Activated T-cell treated with anti-CD3 and anti-CD28 coated beads for 48 hours (primary cell): ENCODE results near the gene MRPL45.
A peak's percentile ranks its signal among the peaks of the same experiment; 100 is the strongest.

Experiments used
- DNase-seq: peaks from one replicate; pipeline ENCODE4 v3.0.0-alpha.2; 2020; ENCODE audit warnings: low read depth

Gene MRPL45

DNA sequence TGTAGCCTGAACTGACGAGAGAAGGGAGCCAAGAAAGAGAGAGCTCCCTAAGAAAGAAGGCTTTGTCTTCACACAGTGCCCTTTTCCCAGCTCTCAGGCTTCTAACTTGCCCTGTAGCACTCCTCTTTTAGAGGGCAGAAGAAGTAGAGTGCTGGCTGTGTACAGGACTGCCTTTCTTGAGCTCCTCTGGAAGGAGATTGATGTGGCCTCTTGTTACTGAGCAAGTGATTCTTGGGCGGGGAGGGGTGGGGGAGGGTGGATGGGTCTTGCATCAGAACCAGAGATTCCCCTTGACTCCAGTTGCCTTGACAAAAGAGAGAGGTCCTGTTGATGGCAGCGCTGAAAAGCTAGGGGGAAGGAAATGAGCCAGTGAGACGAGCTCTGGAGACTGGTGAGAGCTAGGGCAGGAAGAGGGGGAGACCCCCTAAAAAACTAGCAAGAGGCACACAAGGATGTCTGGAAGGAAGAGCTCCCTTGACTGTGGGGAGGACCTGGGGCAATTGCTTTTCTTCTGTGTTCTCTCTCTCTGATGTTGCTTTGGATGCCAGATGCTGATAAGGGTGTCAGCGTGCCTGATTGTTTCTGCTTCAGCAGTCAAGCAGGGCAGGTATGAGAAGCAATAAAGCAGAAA, 28.4 kb downstream of the MRPL45 start:
- DNase-seq: no peak

DNA sequence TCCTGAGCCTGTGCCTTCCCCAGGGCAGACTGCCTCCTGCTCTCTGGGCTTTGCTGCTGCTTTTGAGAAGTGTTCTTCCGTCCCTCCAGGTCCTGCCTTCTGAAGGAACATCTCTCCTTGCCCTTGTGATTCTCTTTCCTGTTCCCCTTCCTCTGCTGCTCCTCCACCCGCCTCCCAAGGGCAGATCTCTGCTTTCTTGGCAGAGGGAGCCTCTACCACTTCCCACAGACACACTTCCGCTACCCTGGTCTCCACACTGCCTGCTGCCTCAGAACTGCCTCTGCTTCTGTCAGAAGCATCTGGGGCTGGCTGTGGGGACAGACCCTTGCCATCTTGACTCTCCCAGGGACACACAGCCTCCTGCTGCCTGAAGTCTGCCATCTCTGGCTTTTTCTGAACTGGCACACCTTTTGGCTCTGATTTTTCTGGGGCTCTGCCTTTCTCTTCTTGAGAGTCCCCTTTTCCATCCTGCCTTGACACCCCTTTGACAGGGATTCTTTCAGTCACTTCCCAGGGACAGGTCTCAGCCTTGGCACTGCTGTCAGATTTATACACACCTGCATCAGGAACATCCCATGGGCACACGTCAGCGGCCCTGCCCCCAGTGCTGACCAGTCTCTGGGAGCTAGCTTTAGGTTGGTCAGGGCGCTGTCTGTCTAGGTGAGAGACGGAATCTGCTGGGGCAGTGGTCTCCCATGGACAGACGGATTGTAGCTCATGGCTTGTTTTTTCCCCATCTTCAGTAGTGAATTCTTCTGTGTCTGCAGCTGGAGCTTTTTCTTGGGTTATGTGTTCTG, 30.2 kb downstream of the MRPL45 start:
- no peak for DNase-seq

DNA sequence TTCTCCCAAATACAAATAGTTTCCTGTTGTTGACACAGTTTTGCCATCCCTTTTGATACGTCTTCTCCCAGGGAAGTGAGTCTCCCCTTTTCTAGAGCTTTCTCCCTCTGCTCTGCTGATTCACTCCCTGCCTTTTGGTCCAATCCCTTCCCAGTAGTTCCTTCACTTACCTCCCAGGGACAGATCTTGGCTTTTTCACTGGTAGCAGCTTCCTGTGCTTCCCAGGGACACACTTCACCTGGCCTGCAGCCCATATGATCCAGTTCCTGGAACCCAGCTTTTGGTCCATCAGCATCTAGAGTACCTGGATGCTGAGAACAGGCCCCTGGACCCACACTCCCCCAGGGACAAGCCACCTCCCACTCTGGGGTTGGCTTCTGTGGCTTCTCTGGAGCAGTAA, 31.0 kb downstream of the MRPL45 start:
- no peak for DNase-seq

DNA sequence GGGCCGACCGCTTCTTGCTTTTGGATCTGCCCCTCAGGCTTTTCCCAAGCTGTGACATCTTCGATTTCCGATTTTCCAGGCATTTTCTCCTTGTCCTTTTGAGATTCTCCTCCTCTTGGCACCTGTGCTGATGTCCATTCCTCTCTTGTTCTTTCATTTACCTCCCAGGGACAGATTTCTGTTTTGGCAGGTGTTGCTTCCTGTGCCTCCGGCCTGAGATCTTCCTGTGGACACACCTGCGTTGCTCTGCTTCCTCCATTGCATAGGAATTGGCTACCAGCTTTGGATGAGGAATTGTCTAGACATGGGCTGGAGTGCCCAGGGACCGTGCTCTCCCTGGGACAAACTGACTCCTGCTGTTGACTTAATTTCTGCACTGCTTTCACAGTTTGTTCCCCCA, 31.7 kb downstream of the MRPL45 start:
- DNase-seq: no peak

DNA sequence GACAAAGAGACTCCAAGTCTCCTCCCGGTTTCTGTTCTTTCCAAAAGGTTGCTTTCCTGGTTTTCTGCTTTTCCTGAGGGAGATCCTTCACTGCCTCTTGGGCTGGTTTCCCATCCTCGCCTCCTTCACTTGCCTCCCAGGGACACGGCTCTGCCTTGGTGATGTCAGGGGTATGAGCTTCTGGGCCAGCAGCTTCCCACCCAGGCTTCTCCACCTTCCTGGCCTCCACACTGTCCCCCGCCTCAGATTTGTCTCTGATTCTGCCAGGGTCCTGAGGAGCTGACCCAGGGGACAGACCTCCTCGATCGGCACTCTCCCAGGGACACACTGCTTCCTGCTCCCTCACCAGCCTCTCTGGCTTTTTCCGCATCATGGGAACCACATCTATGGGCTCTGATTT, 32.3 kb downstream of the MRPL45 start:
- no peak for DNase-seq

DNA sequence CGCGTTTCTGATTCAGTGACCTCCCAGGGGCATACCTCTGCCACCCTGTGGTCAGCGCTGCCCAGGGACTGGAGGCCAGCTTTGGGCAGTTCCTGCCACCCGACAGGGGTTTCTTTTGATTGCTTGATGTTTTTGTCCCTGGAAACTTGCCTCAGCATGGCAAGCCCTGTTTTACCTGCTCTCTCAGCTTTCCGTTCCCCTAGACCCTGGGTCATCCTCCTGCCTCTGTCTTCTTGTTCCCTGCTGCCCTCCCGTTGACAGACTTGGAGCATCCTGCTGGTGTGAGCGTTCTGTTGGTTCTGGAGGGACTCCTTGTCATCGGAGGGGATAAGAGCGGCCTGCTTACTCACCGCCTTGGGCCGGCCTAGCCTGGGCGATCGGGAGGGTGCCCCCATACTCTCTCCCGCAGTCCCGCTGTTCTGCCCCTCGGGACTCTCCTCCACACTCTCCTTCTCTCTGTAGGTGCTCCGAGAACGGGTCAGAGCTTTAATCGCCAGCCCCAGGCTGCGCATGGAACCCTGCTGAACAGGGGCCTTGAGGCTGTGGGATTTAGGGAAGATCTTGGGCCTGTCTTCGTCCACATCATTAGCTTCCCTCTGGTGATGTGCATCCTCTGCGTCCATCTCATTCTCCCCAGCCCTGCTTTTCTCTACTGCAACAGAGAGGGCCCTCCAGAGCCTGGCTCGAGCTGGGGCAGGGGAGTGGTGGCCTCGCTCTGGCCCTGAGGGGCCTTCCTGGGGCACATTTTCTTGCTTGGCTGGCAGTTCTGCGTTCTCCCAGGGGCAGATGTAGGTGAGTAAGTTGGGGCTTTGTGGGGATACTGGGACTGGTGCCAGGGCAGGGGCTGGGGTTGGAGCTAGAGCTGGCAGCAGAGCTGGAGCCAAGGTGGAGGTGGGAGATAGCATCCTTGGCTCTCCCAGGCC, 33.1 kb downstream of the MRPL45 start:
- DNase-seq: no peak

DNA sequence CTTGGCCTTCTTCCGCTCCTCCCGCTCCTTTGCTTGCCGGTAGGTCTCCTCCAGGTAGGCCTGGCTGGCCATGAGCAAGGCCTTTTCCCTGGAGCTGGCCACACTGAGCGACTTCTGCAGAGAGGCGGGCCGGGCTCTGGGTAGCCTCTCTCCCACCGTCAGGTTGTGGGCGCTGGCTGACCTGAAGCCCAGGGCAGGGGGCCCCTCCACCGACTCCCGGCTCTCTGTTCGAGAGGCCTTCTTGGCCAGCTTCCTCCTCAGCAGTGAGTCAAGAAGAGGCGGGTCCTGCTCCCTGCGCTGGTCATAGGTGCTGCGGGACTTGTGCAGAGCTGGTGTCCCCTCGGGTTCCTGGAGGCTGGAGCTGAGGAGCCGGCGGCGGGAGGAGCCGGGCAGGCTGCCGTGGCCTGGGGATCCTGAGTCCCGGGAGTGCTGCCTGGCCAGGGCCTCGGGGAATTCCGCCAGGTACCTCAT, 34.0 kb downstream of the MRPL45 start:
- no peak for DNase-seq

DNA sequence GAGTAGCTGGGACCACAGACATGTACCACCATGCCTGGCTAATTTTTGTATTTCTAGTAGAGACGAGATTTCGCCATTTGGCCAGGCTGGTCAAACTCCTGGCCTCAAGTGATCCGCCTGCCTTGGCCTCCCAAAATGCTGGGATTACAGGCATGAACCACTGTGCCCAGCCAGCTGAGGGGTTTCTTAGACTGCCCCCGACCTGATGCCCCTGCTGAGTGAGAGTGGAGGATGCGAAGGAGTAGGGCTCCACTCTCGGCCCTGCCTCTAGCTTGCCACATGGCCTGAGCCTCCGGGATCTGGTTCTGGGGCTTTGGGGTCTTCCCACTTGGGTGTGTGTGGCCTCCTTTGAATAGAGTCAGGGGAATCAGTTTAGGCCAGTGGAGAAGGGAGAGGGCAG, 35.8 kb downstream of the MRPL45 start:
- DNase-seq: no peak

DNA sequence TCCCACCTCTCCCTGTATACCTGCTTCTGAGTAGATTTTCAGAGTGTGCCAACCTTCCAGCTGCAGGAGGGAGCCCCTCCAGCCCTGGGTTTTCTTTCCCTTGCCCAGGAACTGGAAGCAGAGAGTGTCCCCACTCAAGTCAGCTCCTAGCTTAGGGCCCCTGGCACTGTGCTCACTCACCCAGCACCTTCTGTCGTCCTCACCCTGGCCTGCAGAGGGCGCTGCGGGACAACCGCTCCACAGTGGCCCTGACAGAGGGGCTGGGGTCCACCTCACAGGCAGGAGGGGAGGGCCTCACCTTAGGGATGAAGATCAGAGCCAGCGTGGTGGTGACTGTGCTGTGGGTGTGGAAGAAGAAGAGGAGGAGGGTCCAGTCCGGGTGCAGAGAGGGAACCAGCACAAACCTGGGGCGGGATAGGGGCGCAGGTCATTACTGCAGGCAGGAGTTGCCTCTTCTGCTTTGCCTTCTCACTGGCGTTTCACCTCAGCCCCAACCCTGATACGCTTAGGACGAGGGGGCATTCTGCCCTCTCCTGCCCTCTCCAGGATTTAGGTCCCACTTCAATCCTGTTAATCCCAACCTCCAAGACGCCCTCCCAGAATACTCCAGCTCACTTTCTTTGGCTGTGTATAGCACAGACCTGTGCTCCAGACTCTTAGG, 36.8 kb downstream of the MRPL45 start:
- DNase-seq: peak; percentile 49

DNA sequence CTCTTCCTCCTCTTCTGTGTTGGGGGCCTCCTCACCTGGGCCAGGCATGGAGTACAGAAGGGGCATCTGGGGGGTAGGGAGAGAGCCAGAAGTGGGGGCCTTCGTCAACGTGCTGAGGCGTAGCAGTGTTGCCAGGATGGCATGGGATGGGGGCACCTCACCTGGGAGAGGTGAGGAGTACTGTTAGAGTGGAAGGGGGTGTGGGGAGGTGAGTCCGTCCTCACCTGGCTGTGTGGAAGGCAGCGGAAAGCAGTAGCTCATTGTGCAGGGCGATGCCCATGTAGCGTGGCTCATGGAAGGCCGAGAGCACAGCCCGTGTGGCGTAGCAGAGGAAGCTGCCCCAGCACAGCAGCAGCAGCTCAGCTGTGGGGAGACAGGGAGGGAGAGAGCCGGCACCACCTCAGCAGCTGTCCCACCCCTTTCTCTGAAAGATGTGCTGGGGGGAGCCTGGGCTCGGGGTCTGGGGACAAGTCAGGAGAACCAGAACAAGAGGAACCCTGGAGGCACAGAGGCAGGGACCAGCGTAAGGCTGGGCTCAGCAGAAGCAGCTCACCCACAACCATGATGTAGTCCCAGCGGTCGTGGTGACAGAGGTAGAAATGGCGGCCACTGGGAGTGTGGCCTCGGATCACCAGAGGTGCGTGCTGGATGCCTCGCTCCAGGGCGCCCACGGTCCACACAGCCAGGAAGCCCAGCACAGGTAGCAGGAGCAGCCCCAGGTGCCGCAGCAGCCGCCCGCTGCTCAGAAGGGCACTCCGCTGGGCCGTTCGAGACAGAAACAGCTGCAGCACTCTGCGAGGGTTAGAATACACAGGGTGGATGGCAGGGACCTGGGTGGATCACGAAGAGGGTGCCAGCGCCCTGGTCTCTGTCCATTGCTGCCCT, 37.8 kb downstream of the MRPL45 start:
- DNase-seq: no peak

DNA sequence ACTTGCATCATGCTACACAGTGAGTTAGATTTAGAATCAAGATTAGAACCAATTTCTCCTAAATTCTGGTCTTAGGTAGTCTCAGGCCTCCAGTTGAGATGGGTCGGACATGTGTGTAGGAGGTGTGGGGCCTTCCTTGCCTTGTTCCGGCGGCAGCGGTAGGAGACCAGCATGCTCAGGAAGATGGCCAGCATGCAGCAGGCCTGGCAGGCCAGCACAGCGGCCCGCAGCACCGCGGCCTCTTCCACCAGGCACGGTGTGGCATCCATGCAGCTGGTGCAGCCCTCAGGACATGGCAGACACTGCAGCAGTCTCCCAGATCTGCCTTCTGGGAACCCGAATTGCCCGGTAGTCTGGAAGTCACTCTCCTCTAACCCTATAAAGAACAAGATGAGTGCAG, 39.9 kb downstream of the MRPL45 start:
- DNase-seq: no peak

DNA sequence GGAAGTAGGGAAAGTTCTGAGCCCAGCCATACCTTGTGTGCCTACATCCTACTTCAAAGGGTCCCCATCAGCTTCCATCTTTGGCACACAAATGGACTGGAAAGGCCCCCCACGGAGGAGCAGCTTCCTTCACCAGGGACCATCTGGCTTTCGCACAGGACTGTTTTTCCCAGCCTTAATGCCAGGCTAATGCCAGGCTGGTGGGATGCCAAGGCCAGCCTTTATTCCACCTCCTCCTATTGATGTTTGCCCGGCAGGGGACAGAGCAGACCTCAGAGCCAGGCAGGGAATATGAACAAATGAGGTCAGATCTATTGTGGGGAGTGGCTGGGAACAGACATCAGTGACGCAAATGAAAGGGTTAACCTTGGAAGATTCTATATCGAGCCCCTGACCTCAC, 41.1 kb downstream of the MRPL45 start:
- DNase-seq: no peak

DNA sequence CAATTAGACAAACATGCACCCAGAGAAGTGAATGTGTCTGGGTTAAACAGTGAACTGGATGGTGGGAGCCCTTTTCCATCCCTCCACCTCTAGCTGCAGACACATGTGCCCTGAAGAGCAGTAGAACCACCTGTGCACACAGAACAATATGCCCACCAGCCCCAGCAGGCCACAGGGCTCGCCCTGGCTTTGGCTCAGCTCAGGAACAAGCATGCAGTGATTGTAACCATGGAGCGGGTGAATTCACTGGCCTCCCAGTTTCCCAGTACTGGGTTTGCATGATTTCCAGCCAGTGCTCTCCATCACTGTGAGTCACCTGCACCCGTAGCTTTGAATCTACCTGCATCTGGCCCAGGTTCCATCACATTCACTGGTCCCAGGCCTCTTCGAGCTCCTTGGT, 41.6 kb downstream of the MRPL45 start:
- DNase-seq: no peak

DNA sequence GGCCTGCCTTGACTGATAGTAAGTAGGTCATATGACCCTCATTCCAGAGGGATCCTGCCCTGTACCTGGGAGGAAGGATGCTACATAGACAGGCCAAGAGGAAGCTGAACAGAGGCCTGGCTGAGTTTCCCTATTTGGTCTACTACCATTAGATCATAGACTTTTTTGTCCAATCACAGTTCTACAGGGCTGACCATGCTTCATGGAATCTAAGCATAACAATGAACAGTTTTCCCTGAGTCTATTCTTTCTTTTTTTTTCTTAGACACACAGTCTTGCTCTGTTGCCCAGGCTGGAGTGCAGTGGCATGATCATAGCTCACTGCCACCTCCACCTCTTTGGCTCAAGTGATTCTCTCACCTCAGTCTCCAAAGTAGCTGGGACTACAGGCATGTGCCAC, 42.9 kb downstream of the MRPL45 start:
- DNase-seq: no peak

DNA sequence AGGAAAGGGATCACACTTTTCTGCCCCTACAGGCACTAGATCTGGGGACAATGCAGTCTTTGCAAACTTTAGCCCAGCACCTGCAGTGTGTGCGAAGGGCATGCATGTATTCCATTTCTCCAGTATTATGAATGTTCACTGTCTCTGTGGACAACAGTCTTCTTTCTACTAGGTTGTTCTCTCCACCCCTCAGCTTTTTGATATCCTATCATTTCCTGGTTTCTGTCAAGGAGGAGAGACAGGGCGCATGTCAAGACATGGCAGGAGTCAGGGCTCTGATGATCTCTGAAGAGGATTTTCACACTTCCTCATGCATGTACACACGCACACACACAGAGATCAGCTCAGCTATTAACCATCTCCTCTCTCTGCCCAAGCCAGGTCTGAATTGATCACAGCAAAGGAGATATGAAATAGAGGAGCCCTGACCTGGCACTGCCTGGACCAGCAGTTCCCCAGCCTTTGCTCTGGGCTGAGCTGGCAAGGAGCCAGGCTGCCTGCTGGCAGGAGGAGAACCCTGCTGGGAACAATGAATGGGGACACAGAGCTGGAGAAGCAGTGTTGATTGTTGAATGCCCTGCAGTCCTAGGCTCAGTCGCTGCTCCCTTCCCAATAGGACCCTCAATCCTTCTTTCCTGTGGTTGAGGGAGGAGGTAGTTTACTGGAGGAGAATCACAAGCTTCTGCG, 44.2 kb downstream of the MRPL45 start:
- no peak for DNase-seq

DNA sequence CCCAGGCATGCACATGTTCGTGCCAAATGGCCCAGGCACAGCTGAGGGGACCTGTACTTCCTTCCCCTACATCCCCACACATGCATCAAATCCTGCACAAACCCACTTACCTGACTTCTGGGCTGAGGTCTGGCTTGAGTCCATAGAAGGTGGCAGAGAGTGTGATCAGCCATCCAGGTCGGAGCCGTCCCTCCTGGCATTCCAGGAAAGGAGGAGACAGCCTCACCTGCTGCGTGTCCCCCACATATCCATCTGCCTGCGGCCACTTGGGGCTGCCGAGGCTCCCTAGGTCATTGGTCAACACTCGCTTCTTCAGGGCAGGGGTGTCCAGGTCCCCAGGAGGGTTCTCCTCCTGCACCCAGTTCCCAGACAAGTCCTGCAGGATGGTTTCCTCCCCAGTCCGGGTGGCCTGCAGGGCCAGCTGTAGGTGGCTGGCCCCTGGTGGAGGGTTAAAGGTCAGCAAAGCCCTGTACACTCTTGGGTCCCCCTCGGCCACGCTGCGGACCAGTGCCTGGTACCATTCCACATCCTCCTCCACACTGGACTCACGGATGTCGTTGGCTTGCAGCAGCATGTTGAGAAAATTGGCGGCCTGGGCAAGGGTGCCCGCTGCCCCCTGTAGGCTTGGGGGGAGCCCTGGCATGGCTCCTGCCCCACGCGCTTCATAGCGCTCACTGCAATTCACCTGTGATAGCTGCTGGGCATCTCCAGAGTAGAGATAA, 46.1 kb downstream of the MRPL45 start:
- no peak for DNase-seq

DNA sequence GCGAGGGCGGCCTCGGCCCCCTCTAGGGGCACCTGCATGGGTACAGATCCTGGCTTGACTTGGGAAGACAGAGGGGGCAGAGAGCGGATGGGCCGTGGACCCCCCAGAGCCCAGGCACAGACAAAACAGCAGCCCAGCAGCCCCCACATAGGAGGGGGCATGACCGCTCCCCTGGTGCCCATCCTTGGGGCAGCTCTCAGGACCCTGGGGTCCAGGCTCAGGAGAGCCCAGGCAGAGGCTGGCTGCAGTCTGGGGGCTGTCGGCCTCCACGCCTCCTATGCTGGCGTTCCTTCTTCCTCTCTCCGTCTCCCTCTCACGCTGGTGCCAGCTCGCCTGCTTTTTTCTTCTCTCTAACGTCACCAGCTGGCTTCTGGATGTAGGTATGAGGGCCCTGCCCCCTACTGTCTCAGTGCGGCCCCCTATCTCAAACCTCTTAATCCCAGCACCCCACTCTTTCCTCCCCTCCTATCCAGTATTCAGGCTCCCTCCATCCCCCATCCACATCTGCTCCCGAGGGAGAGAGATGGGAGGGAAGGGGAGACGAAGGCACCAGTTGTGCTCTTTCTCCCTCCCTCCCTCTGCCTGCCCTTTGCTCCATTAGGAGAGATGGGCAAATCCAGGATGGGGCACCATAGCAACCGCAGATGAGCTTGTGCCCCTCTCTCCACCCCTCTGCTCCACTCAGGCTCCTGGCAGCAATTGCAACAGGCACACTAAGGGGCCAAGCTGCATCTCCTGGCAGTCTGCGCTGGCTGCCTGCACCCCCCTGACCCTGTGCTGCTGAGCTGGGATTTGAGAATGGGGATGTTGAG, 46.8 kb downstream of the MRPL45 start, which contains the start of gene GPR179:
GPR179 (minus strand) TSS at position 349 of the 812 bp plus-strand sequence; CDS start at position 182, 167 bp downstream.
- DNase-seq: no peak

DNA sequence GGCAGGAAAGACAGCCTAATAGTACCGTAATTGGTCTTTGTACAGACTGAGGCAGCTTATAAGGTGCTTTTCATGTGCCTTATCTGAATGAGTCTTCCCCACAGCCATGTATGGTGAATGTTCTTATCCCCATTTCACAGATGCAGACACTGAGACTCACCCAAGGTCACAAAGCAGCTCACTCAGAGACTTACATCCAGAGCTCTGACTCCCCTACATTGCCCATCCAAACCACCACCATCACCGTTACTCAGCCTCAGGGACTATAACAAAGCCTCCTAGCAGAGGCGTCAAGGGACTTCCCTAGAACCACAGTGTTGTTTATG, 47.4 kb downstream of the MRPL45 start:
- DNase-seq: no peak

DNA sequence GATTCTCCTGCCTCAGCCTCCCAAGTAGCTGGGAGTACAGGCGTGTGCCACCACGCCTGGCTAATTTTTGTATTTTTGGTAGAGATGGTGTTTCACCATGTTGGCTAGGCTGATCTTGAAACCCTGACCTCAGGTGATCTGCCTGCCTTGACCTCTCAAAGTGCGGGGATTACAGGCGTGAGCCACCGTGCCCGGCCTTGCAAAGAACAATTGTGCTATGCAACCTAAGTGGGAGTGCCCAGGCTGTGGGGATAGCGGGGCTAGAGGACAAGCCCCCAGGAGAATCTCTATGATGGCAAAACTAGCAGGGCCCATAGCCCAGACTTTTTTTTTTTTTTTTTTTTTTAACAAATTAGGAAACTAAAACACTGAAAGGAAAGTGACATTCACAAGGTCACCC, 48.8 kb downstream of the MRPL45 start:
- DNase-seq: no peak
